Inferior parietal cortex (tissue), 1 donor: ENCODE results near the gene CNPY1.
A peak's percentile ranks its signal among the peaks of the same experiment; 100 is the strongest.

Experiments used
- DNase-seq: peaks from one replicate; pipeline ENCODE4 v3.0.0-alpha.2; 2016; ENCODE audit errors: extremely low spot score

The CNPY1 gene

GRCh38 chr7:155466814-155467733, 79.3 kb downstream of the CNPY1 start:
- no peak for DNase-seq

GRCh38 chr7:155466142-155466813, 80.1 kb downstream of the CNPY1 start:
- DNase-seq, result no peak

- no peak for DNase-seq
Observed at GRCh38 chr7:155465761-155466141, 80.6 kb downstream of the CNPY1 start.

GRCh38 chr7:155464948-155465739, 81.2 kb downstream of the CNPY1 start:
- no peak for DNase-seq

- DNase-seq, result no peak
Observed at GRCh38 chr7:155464183-155464582, 82.2 kb downstream of the CNPY1 start.

- no peak for DNase-seq
Observed at GRCh38 chr7:155463114-155463811, 83.1 kb downstream of the CNPY1 start.

GRCh38 chr7:155462163-155462735, 84.1 kb downstream of the CNPY1 start:
- no peak for DNase-seq

GRCh38 chr7:155461631-155462030, 84.7 kb downstream of the CNPY1 start:
- DNase-seq, result no peak

GRCh38 chr7:155460926-155461613, 85.3 kb downstream of the CNPY1 start:
- no peak for DNase-seq

GRCh38 chr7:155459700-155460461, 86.5 kb downstream of the CNPY1 start:
- no peak for DNase-seq

GRCh38 chr7:155458878-155459699, 87.3 kb downstream of the CNPY1 start:
- no peak for DNase-seq

- DNase-seq, result no peak
Observed at GRCh38 chr7:155458111-155458877, 88.1 kb downstream of the CNPY1 start, which contains the start of gene EN2. EN2 (plus strand) TSS chr7:155458129; CDS start chr7:155458378, 249 bp downstream.

- no peak for DNase-seq
Observed at GRCh38 chr7:155457544-155458110, 88.7 kb downstream of the CNPY1 start.

- peak; percentile 68 for DNase-seq
Observed at GRCh38 chr7:155456738-155457543, 89.4 kb downstream of the CNPY1 start.

GRCh38 chr7:155455776-155456737, 90.3 kb downstream of the CNPY1 start:
- DNase-seq, result no peak
